EH (cell line): ENCODE measurements around the gene KRTAP10-8.
"Not testable (repeated sequence)": the region's sequence is repeated elsewhere in the genome, so short reads cannot be mapped to it uniquely, and the experiment has no call there.

Experiments
- DNase-seq: peaks from one replicate; pipeline ENCODE4 v3.0.0-alpha.2; 2015; ENCODE audit warnings: low read depth

KRTAP10-8 gene

DNA sequence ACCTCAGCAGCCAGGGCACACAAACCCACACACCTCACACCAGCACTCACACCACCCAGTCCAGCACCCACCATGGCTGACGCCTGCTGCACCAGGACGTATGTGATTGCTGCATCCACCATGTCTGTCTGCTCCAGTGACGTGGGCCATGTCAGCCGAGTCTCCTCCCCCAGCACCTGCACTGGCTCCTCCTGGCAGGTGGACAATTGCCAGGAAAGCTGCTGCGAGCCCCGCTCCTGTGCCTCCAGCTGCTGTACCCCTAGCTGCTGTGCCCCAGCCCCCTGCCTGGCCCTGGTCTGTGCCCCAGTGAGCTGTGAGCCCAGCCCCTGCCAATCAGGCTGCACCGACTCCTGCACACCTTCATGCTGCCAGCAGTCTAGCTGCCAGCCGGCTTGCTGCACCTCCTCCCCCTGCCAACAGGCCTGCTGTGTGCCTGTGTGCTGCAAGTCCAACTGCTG, at the start of gene KRTAP10-8:
Gene KRTAP10-8, plus strand, starts transcription at position 51 of the 458 bp plus-strand sequence. Its CDS starts 22 bp downstream, at position 73.
- DNase-seq = no peak

DNA sequence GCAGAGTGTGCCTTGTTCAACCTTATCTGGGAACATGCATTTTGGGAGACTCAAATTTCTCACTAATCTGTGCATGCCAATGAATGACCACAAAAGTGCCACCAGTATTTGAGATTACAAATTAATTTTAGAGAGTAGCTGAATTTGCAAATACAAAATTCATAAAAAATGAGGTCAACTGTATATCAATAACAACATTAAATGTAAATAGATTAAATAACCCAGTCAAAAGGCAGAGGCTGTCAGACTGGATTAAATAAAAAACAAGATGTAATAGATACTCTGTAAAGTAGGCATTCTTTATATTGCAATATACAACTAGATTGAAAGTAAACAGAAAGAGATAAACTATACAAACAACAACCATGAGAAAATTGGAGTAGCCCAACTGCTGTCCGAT, 47.8 kb upstream of the KRTAP10-8 start:
- no peak for DNase-seq

- DNase-seq = no peak
Observed at GRCh38 chr21:44564886-44565598, 46.8 kb upstream of the KRTAP10-8 start.

- DNase-seq = no peak
Observed at GRCh38 chr21:44566403-44566802, 45.5 kb upstream of the KRTAP10-8 start.

- DNase-seq = no peak
Observed at GRCh38 chr21:44567481-44568171, 44.3 kb upstream of the KRTAP10-8 start.

- no peak for DNase-seq
Observed at GRCh38 chr21:44568261-44568660, 43.6 kb upstream of the KRTAP10-8 start.

DNA sequence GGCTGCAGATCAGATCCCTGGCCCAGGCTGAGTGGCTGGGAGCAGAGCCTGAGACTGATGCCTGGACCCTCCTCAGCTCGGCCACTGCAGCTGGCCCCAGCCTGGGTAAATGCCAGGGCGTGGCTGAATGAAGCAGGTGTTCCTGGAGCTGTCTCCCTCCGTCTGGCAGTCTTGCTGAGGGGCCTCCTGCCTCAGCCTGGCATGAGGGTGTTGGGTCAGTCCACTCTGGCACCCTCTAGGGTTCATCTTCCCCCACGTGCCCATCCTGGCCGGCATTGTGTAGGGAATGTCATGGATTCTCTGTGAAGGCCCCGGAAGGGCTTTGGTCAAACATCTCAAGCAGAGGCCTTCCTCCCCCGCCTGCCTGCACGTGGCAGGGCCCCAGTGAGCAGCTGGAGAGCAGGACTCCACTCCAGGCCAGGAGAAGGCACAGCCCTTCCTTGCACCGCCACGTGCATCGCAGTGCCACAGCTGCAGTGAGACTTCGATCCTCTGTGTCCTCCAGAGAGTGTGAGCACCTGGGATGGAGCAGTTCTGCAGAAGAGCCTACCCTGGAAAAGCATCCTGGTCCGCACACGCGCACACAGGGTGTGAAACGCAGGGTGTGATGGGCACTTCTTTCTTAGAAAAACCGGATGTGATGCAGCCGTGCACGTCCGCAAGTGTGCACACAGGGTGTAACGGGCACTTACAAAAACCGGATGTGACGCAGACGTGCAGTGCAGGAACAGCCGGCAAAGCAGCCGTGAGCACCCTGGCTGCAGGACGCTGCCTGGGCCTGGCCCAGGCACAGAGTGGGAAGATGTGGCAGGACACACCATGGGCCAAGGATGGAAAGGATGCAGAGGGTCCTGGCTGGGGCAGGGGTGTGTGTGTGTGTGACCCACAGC, 43.0 kb upstream of the KRTAP10-8 start:
- DNase-seq = no peak

- DNase-seq = no peak
Observed at GRCh38 chr21:44569861-44570517, 41.9 kb upstream of the KRTAP10-8 start.

GRCh38 chr21:44571296-44571695, 40.6 kb upstream of the KRTAP10-8 start:
- no peak for DNase-seq

DNA sequence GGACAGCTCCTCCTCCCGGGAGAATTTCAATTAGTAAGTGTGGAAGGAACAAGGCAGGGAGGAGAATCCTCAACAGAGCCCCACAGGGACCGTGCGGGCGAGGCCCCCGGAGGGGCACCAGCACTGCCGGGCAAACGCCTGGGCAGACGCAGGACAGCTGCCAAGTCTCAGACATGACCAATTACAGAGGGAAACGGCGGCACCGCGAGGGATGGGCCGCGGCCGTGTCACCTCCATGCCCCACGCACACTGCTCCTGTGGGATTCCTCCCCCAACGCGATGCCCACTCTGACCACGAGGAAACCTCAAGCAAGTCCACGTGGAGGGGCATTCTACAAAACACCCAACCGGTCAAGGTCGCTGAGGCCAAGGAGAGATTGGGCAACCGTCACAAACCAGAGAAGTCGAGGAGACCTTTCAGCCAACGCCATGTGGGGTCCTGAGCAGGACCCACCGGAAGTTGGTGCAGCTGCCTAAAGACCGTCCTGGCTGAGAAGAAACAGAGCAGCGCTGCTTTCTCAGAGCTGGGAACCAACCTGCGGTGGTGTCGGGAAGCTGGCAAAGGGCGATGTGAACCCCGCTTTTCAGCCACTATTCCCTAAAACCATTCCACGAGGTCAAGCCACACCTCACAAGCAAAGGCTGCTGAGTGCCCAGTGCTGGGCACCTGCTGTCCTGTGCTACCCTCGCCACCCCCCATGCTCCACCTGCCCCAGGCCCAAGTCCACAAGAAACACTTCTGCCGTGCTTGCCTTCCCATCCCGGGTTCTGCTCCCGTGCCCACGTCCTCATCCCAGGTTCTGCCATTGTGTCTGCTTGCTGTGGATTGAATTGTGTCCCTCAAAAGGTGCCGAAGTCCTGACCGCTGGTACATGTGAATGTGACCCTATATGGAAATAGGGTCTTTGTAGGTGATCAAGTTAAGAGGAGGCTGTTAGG, 39.8 kb upstream of the KRTAP10-8 start:
- no peak for DNase-seq

DNA sequence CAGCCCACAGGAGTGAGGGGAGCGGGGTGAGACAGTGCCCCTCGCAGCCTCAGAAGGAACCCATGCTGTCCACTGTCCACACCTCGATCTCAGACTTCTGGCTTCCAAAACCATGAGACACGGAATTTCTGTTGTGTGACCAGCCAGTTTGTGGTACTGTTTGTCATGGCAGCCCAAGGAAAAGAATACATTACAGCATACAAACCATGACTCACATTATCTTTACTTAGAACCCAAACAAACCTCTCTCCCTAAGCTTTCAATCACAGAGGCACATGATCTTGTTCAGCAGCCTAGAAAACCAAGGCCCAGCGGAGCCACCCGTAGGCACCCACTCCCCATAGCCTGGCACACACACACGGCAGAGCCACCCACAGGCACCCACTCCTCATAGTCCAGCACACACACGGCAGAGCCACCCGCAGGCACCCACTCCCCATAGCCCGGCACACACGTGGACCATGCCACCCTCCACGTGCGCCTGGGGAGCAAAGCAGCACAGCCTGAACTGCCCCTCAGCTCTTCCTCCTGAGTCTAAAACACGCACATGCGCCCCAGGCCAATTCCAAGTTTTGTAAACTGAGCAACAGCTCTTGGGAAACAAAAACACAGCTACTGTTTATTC, 38.8 kb upstream of the KRTAP10-8 start:
- DNase-seq = no peak

DNA sequence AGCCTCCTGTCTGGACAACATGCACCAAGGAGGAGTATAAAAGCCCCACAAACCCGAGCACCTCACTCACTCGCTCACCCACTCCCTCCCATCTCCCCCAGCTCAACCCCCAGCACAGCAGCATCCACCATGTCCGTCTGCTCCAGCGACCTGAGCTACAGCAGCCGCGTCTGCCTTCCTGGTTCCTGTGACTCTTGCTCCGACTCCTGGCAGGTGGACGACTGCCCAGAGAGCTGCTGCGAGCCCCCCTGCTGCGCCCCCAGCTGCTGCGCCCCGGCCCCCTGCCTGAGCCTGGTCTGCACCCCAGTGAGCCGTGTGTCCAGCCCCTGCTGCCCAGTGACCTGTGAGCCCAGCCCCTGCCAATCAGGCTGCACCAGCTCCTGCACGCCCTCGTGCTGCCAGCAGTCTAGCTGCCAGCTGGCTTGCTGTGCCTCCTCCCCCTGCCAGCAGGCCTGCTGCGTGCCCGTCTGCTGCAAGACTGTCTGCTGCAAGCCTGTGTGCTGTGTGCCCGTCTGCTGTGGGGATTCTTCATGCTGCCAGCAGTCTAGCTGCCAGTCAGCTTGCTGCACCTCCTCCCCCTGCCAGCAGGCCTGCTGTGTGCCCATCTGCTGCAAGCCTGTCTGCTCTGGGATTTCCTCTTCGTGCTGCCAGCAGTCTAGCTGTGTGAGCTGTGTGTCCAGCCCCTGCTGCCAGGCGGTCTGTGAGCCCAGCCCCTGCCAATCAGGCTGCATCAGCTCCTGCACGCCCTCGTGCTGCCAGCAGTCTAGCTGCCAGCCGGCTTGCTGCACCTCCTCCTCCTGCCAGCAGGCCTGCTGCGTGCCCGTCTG, 38.0 kb upstream of the KRTAP10-8 start, which contains the start of gene KRTAP10-4:
Gene KRTAP10-4, plus strand, starts transcription at position 100 of the 827 bp plus-strand sequence. Its CDS starts 30 bp downstream, at position 130.
- not testable (repeated sequence) for DNase-seq

GRCh38 chr21:44574457-44575306, 37.2 kb upstream of the KRTAP10-8 start:
- no peak for DNase-seq

DNA sequence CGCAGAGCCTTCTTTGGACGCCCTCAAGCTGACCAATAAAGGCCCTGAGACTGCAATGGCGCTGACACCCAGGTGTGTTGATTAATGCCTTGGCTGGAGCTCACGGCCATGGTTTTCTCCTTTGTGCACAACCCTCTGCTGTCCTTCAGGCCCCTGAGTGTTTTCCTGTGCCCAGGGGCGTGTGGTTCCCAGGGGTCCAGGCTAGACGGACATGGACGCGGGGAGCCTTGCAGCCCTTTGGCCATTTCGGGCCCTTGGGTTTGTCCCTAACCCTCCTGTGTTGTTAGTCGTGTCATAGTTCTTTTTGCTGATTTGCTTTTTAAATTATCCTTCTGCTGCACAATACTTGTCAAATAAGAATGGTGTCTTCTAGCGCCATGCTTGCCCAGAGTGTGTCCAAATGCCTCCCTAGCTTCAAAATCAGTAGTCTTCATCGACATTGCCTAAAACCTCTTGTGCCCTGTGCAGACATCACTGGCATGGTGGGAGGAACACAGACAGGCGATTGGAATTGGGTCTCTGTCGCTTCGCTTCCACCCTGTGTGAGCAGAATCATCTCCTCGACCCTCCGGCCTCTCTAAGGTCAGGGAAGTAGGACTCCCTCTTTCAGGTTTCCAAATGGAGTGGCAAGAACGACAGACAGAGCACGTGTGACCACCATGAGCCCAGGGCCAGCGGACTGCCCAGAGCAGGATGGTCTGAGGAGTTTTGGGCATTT, 36.4 kb upstream of the KRTAP10-8 start:
- DNase-seq = no peak

DNA sequence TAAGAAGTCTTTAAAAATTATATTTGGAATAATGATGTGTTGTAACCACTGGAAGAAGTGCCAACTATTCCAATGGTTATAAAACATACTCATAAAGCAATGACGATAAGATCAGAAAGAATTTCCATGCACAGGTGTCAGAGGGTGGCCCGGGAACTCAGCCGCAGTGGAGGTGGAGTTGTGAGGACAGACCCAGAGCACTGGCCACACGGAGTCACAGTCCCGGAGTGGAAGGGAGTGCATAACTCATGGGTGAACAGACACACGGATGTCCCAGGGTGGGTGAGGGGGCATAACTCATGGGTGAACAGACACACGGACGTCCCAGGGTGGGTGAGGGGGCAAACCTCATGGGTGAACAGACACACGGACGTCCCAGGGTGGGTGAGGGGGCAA, 35.9 kb upstream of the KRTAP10-8 start:
- DNase-seq = no peak

DNA sequence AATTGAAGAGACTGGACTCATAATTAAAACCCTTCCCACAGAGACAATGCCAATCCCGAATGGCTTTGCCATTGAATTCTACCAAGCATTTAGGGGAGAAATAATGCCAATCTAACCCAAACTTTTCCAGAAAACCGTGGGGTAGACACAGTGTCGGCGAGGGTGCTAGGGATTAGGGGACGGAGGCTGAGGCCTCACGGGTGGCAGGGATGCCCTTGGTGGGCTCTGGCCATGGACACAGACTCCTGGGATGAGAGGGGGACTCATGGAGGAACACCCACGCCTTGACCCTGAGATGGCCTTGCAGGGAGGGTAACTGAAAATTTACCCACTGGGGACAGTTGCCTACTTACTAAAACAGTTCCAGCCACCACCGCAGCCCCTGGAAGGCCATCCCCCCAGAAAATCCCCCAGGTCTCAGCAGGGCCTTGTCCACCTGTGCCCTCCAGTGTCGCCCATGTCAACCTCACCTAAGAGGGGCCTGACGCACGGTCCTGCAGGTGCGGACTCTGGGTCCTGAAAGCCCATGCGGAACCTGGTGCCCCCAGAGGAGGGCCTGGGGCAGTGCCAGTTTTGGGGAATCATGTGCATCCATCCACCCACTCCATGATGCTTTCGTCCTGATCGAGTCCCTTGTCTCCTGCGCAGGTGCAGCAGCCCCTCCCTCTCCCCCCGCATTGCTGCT, 33.4 kb upstream of the KRTAP10-8 start:
- DNase-seq = no peak
